ENCODE measurements around the gene PRPSAP1. TPM values are rescaled to one million over a fixed set of nuclear protein-coding genes. Genes with fewer than 3 reads are reported as not detected.

The PRPSAP1 gene
- total RNA-seq, 1 experiment from 2014 or later: 77.5 TPM

GRCh38 chr17:76326306-76326705 lies 27.4 kb downstream of the PRPSAP1 start:
- no peaks in the 10 kb centered on the region for H3K4me1 ChIP-seq (ENCODE audit: insufficient read depth, low read length, poor library complexity, severe bottlenecking)
- intact Hi-C loops (cut with micrococcal nuclease; ENCODE audit: unreplicated experiment): no loop called here
- ChIA-PET CTCF (no interaction called here), POLR2A (ENCODE audit: low non-redundant PET) (no interaction called here)
- H3K27me3 ChIP-seq (replicated peaks; ENCODE audit: insufficient read depth, low read depth, low read length, poor library complexity): no peaks in the 10 kb centered on the region
- H3K4me3 ChIP-seq (ENCODE audit: low read depth, low read length, poor library complexity, severe bottlenecking): no peak overlapping the region
- peaks cover 33% of the 10 kb centered on the region for H3K36me3 ChIP-seq (ENCODE audit: insufficient read depth, low read length, poor library complexity, severe bottlenecking)
- no peaks in the 10 kb centered on the region for H3K9me3 ChIP-seq (ENCODE audit: low read depth, low read length, poor library complexity, severe bottlenecking)
- DNase-seq (ENCODE audit: low spot score): no peak
- TF ChIP-seq EZH2 (IDR thresholded peaks at IDR 0.05; ENCODE audit: borderline replicate concordance, low read depth, low read length, poor library complexity, severe bottlenecking): no peak
- TF ChIP-seq CTCF (conservative IDR thresholded peaks at IDR 0.05; ENCODE audit: low read depth, low read length): no peak
- no peak overlapping the region for H3K27ac ChIP-seq (ENCODE audit: low read depth, low read length, poor library complexity, severe bottlenecking)
- BruUV-seq (replicated peaks): no TSS peak

- no peak overlapping the region for H3K4me3 ChIP-seq (ENCODE audit: low read depth, low read length, poor library complexity, severe bottlenecking)
- no peak for TF ChIP-seq CTCF (conservative IDR thresholded peaks at IDR 0.05; ENCODE audit: low read depth, low read length)
- no peak for TF ChIP-seq EZH2 (IDR thresholded peaks at IDR 0.05; ENCODE audit: borderline replicate concordance, low read depth, low read length, poor library complexity, severe bottlenecking)
- H3K27me3 ChIP-seq (replicated peaks; ENCODE audit: insufficient read depth, low read depth, low read length, poor library complexity): no peaks in the 10 kb centered on the region
- POLR2A ChIA-PET (ENCODE audit: low non-redundant PET): no interaction called here
- BruUV-seq (replicated peaks): no TSS peak
- CTCF ChIA-PET: no interaction called here
- no peaks in the 10 kb centered on the region for H3K9me3 ChIP-seq (ENCODE audit: low read depth, low read length, poor library complexity, severe bottlenecking)
- H3K27ac ChIP-seq (ENCODE audit: low read depth, low read length, poor library complexity, severe bottlenecking): no peak overlapping the region
- DNase-seq (ENCODE audit: low spot score): no peak
- intact Hi-C loops (cut with micrococcal nuclease; ENCODE audit: unreplicated experiment): no loop called here
- peaks cover 7% of the 10 kb centered on the region for H3K4me1 ChIP-seq (ENCODE audit: insufficient read depth, low read length, poor library complexity, severe bottlenecking)
- peaks cover 7% of the 10 kb centered on the region for H3K36me3 ChIP-seq (ENCODE audit: insufficient read depth, low read length, poor library complexity, severe bottlenecking)
These were observed 35.1 kb downstream of the PRPSAP1 start for GRCh38 chr17:76318586-76318985.

- BruUV-seq (replicated peaks): no TSS peak
- no peak for TF ChIP-seq CTCF (conservative IDR thresholded peaks at IDR 0.05; ENCODE audit: low read depth, low read length)
- TF ChIP-seq EZH2 (IDR thresholded peaks at IDR 0.05; ENCODE audit: borderline replicate concordance, low read depth, low read length, poor library complexity, severe bottlenecking): no peak
- CTCF ChIA-PET: no interaction called here
- no peak for DNase-seq (ENCODE audit: low spot score)
- POLR2A ChIA-PET (ENCODE audit: low non-redundant PET): no interaction called here
- peaks cover 9% of the 10 kb centered on the region for H3K36me3 ChIP-seq (ENCODE audit: insufficient read depth, low read length, poor library complexity, severe bottlenecking)
- peaks cover 13% of the 10 kb centered on the region for H3K4me1 ChIP-seq (ENCODE audit: insufficient read depth, low read length, poor library complexity, severe bottlenecking)
- no peaks in the 10 kb centered on the region for H3K9me3 ChIP-seq (ENCODE audit: low read depth, low read length, poor library complexity, severe bottlenecking)
- no peak overlapping the region for H3K27ac ChIP-seq (ENCODE audit: low read depth, low read length, poor library complexity, severe bottlenecking)
- intact Hi-C loops (cut with micrococcal nuclease; ENCODE audit: unreplicated experiment): no loop called here
- no peak overlapping the region for H3K4me3 ChIP-seq (ENCODE audit: low read depth, low read length, poor library complexity, severe bottlenecking)
- H3K27me3 ChIP-seq (replicated peaks; ENCODE audit: insufficient read depth, low read depth, low read length, poor library complexity): no peaks in the 10 kb centered on the region
These were observed 36.2 kb downstream of the PRPSAP1 start for GRCh38 chr17:76317535-76317934.
